GM23248 (cell line): Measurements from ENCODE around the gene SLC6A19. TPM values are rescaled to one million over a fixed set of nuclear protein-coding genes. Genes with fewer than 3 reads are reported as not detected.

Experiments used
- DNase-seq: peaks from one replicate; pipeline ENCODE4 v3.0.0-alpha.2; 2015
- H2AFZ ChIP-seq: fragments of 200-600 bp; sonication (generic); 2 replicates; pipeline ENCODE4 v1.6.1; 2016; ENCODE audit warnings: antibody characterized with exemption
- H3F3A ChIP-seq: fragments of 200-600 bp; sonication (generic); 2 replicates; pipeline ENCODE4 v1.6.1; 2016; ENCODE audit warnings: mild to moderate bottlenecking, antibody characterized with exemption, mixed run types; ENCODE audit not compliant: insufficient read depth
- H3K27ac ChIP-seq: fragments of 200-600 bp; sonication (generic); 2 replicates; pipeline ENCODE4 v1.5.1; 2016; ENCODE audit warnings: mild to moderate bottlenecking
- H3K27me3 ChIP-seq: fragments of 200-600 bp; sonication (generic); replicated peaks from 2 replicates; pipeline ENCODE4 v1.6.1; 2016; ENCODE audit warnings: mild to moderate bottlenecking; ENCODE audit not compliant: insufficient read depth
- H3K36me3 ChIP-seq: fragments of 200-600 bp; sonication (generic); 2 replicates; pipeline ENCODE4 v1.6.1; 2016; ENCODE audit warnings: low read depth, mild to moderate bottlenecking
- H3K4me1 ChIP-seq: fragments of 200-600 bp; sonication (generic); 2 replicates; pipeline ENCODE4 v1.6.1; 2016; ENCODE audit warnings: mild to moderate bottlenecking; ENCODE audit not compliant: insufficient read depth
- H3K4me2 ChIP-seq: fragments of 200-600 bp; sonication (generic); one replicate; pipeline ENCODE4 v1.6.1; 2016; ENCODE audit warnings: mild to moderate bottlenecking; ENCODE audit not compliant: unreplicated experiment
- H3K4me3 ChIP-seq: fragments of 200-600 bp; sonication (generic); 2 replicates; pipeline ENCODE4 v1.5.1; 2016; ENCODE audit warnings: mild to moderate bottlenecking
- H3K79me2 ChIP-seq: fragments of 200-600 bp; sonication (generic); 2 replicates; pipeline ENCODE4 v1.6.1; 2016; ENCODE audit warnings: mild to moderate bottlenecking; ENCODE audit not compliant: insufficient read depth
- H3K9ac ChIP-seq: fragments of 200-600 bp; sonication (generic); 2 replicates; pipeline ENCODE4 v1.6.1; 2016; ENCODE audit warnings: mild to moderate bottlenecking
- H3K9me2 ChIP-seq: fragments of 200-600 bp; sonication (generic); 2 replicates; pipeline ENCODE4 v1.6.1; 2016; ENCODE audit warnings: mixed run types, mild to moderate bottlenecking, moderate library complexity; ENCODE audit not compliant: insufficient read depth
- H3K9me3 ChIP-seq: fragments of 200-600 bp; sonication (generic); one replicate; pipeline ENCODE4 v1.6.1; 2017; ENCODE audit warnings: low read depth
- H4K20me1 ChIP-seq: fragments of 200-600 bp; sonication (generic); 2 replicates; pipeline ENCODE4 v1.6.0; 2016; ENCODE audit not compliant: insufficient read depth
- EZH2 ChIP-seq: fragments of 200-600 bp; sonication (generic); IDR thresholded peaks from 2 replicates; pipeline ENCODE4 v1.6.1; 2018; ENCODE audit warnings: antibody characterized with exemption, mild to moderate bottlenecking; ENCODE audit not compliant: insufficient read depth, poor library complexity, severe bottlenecking
- EZH2phosphoT487 ChIP-seq: fragments of 200-600 bp; sonication (generic); IDR thresholded peaks from 2 replicates; pipeline ENCODE4 v1.6.1; 2018; ENCODE audit warnings: antibody characterized with exemption, moderate library complexity, mild to moderate bottlenecking, low read depth; ENCODE audit not compliant: insufficient read depth
- WGBS, 2 experiments: methylation state at CpG; one replicate each; pipeline ENCODE4 v1.1.6; 2015 to 2017; ENCODE audit warnings: low lambda C conversion rate in 2 of 2, low coverage in 1 of 2; ENCODE audit errors: missing lambda C conversion rate in 2 of 2; 5-methylcytosine and 5-hydroxymethylcytosine counted together
- in situ Hi-C: fragments of 300-500 bp; cut with MboI; formaldehyde crosslinking; loops from 2 replicates; pipeline ENCODE4 v1.15.0; 2020
- polyA plus RNA-seq: library from polyadenylated mRNA; unstranded; fragments of >200 nt; fragmentation: Nextera tagmentation; extraction: Ambion mirVana; gene quantifications from 2 replicates; pipeline ENCODE4 v1.2.1, GENCODE V29; 2016
- total RNA-seq: library from RNA; depleted of rRNA; stranded (reverse); fragments of >200 nt; shearing (Covaris generic); gene quantifications from 2 replicates; pipeline ENCODE4 v1.2.3, GENCODE V29; 2014

Gene SLC6A19
- total and polyA plus RNA-seq, 2 experiments from 2014 or later: not detected

GRCh38 chr5:1171340-1171941 lies 30.0 kb upstream of the SLC6A19 start:
- WGBS, 2 experiments: 12 to 18% methylated on average over 15 of the region's 15 CpGs
- in situ Hi-C loops: loop anchor here (10.0 to 25.0 kb wide), 3 partner anchors 237 to 509 kb away; no protein-coding TSS in a partner anchor
- peak; percentile 97 for DNase-seq

GRCh38 chr5:1172007-1172581 lies 29.3 kb upstream of the SLC6A19 start:
- TF ChIP-seq EZH2phosphoT487 (no peak), EZH2 (no peak)
- WGBS, 2 experiments: 89 to 94% methylated on average over 17 to 20 of the region's 20 CpGs
- H3K4me1 ChIP-seq: peaks cover 3% of the 10 kb centered on the region; the same call in 1 of the 2 replicates

More at GRCh38 chr5:1171340-1171941, 30.0 kb upstream of the SLC6A19 start:
- Histone ChIP-seq H3K9me3 (no peaks in the 10 kb centered on the region), H3K4me1 (peaks cover 3% of the 10 kb centered on the region; the same call in 1 of the 2 replicates), H3K4me2 (no peak overlapping the region), H3K27ac (no peak overlapping the region), H3K79me2 (no peaks in the 10 kb centered on the region), H3K9ac (no peak overlapping the region), H3F3A (peaks cover 7% of the 10 kb centered on the region; the same call in 1 of the 2 replicates), H3K36me3 (no peaks in the 10 kb centered on the region), H2AFZ (no peak overlapping the region), H3K27me3 (no peaks in the 10 kb centered on the region), H4K20me1 (no peaks in the 10 kb centered on the region), H3K4me3 (no peak overlapping the region), H3K9me2 (no peaks in the 10 kb centered on the region)
- TF ChIP-seq EZH2 (no peak), EZH2phosphoT487 (no peak)

GRCh38 chr5:1172670-1173404 lies 28.6 kb upstream of the SLC6A19 start:
- Histone ChIP-seq H3K9ac (no peak overlapping the region), H3K9me3 (no peaks in the 10 kb centered on the region), H3K79me2 (no peaks in the 10 kb centered on the region), H3K4me3 (no peak overlapping the region), H3K27me3 (no peaks in the 10 kb centered on the region), H3K4me2 (no peak overlapping the region), H3K27ac (no peak overlapping the region), H2AFZ (no peak overlapping the region), H3F3A (peaks cover 7% of the 10 kb centered on the region; the same call in 1 of the 2 replicates), H4K20me1 (no peaks in the 10 kb centered on the region), H3K9me2 (no peaks in the 10 kb centered on the region), H3K4me1 (peaks cover 3% of the 10 kb centered on the region; the same call in 1 of the 2 replicates), H3K36me3 (no peaks in the 10 kb centered on the region)
- in situ Hi-C loops: loop anchor here (10.0 to 25.0 kb wide), 3 partner anchors 238 to 511 kb away; no protein-coding TSS in a partner anchor
- peak; percentile 17 for DNase-seq
- WGBS, 2 experiments: 79 to 81% methylated on average over 21 to 22 of the region's 22 CpGs
- TF ChIP-seq EZH2phosphoT487 (no peak), EZH2 (no peak)

More at GRCh38 chr5:1172007-1172581, 29.3 kb upstream of the SLC6A19 start:
- H3K4me3 ChIP-seq: no peak overlapping the region
- no peak overlapping the region for H3K9ac ChIP-seq
- no peaks in the 10 kb centered on the region for H3K36me3 ChIP-seq
- in situ Hi-C loops: loop anchor here (10.0 to 25.0 kb wide), 3 partner anchors 237 to 510 kb away; no protein-coding TSS in a partner anchor
- H3K4me2 ChIP-seq: no peak overlapping the region
- no peaks in the 10 kb centered on the region for H4K20me1 ChIP-seq
- DNase-seq: no peak
- H3K9me2 ChIP-seq: no peaks in the 10 kb centered on the region
- H3F3A ChIP-seq: peaks cover 7% of the 10 kb centered on the region; the same call in 1 of the 2 replicates
- no peak overlapping the region for H3K27ac ChIP-seq
- H3K27me3 ChIP-seq: no peaks in the 10 kb centered on the region
- no peaks in the 10 kb centered on the region for H3K79me2 ChIP-seq
- H3K9me3 ChIP-seq: no peaks in the 10 kb centered on the region
- H2AFZ ChIP-seq: no peak overlapping the region

- Histone ChIP-seq H3K27ac (no peak overlapping the region), H3K4me3 (no peak overlapping the region), H3K4me2 (no peak overlapping the region), H2AFZ (no peak overlapping the region), H3K9me3 (no peaks in the 10 kb centered on the region), H3F3A (peaks cover 7% of the 10 kb centered on the region; the same call in 1 of the 2 replicates), H3K27me3 (no peaks in the 10 kb centered on the region), H3K9me2 (no peaks in the 10 kb centered on the region), H3K9ac (no peak overlapping the region), H4K20me1 (no peaks in the 10 kb centered on the region), H3K36me3 (no peaks in the 10 kb centered on the region), H3K79me2 (no peaks in the 10 kb centered on the region), H3K4me1 (peaks cover 3% of the 10 kb centered on the region; the same call in 1 of the 2 replicates)
- TF ChIP-seq EZH2phosphoT487 (no peak), EZH2 (no peak)
- no peak for DNase-seq
- 84 to 90% methylated on average over 13 to 19 of the region's 21 CpGs for WGBS, 2 experiments
- in situ Hi-C loops: loop anchor here (10.0 to 25.0 kb wide), 3 partner anchors 239 to 511 kb away; no protein-coding TSS in a partner anchor
Measured at GRCh38 chr5:1173485-1174070, 27.8 kb upstream of the SLC6A19 start.
